NK-92 (cell line): ENCODE data around the gene CADM2.

Experiments used
- DNase-seq: peaks from one replicate; lab custom pipeline; 2025; ENCODE audit not compliant: unreplicated experiment; lab: John Stamatoyannopoulos, UW

Gene CADM2

GRCh38 chr3:85304360-85304964 lies 345.7 kb downstream of the CADM2 start:
- no peak for DNase-seq

- DNase-seq = no peak
Measured at GRCh38 chr3:85312331-85312730, 353.5 kb downstream of the CADM2 start.

- no peak for DNase-seq
Measured at GRCh38 chr3:85313380-85313779, 354.6 kb downstream of the CADM2 start.

GRCh38 chr3:85316252-85316651 lies 357.5 kb downstream of the CADM2 start:
- no peak for DNase-seq

- DNase-seq = no peak
Measured at GRCh38 chr3:85321892-85322291, 363.1 kb downstream of the CADM2 start.

GRCh38 chr3:85330071-85330470 lies 371.3 kb downstream of the CADM2 start:
- no peak for DNase-seq

GRCh38 chr3:85337895-85338294 lies 379.1 kb downstream of the CADM2 start:
- no peak for DNase-seq

- DNase-seq = no peak
Measured at GRCh38 chr3:85342915-85343314, 384.1 kb downstream of the CADM2 start.

- DNase-seq = no peak
Measured at GRCh38 chr3:85355572-85355971, 396.8 kb downstream of the CADM2 start.

- no peak for DNase-seq
Measured at GRCh38 chr3:85360742-85361387, 402.1 kb downstream of the CADM2 start.

GRCh38 chr3:85364296-85364909 lies 405.6 kb downstream of the CADM2 start:
- no peak for DNase-seq

GRCh38 chr3:85370341-85370740 lies 411.6 kb downstream of the CADM2 start:
- no peak for DNase-seq

GRCh38 chr3:85376131-85376530 lies 417.3 kb downstream of the CADM2 start:
- DNase-seq = no peak

GRCh38 chr3:85377115-85377514 lies 418.3 kb downstream of the CADM2 start:
- no peak for DNase-seq

GRCh38 chr3:85384372-85384771 lies 425.6 kb downstream of the CADM2 start:
- no peak for DNase-seq

- no peak for DNase-seq
Measured at GRCh38 chr3:85387913-85388505, 429.2 kb downstream of the CADM2 start.

- no peak for DNase-seq
Measured at GRCh38 chr3:85394424-85394823, 435.6 kb downstream of the CADM2 start.

GRCh38 chr3:85397434-85397833 lies 438.6 kb downstream of the CADM2 start:
- no peak for DNase-seq

- DNase-seq = no peak
Measured at GRCh38 chr3:85426121-85426520, 467.3 kb downstream of the CADM2 start.

- DNase-seq = no peak
Measured at GRCh38 chr3:85427467-85427866, 468.7 kb downstream of the CADM2 start.

GRCh38 chr3:85432081-85432480 lies 473.3 kb downstream of the CADM2 start:
- DNase-seq = no peak

- DNase-seq = no peak
Measured at GRCh38 chr3:85433319-85433718, 474.5 kb downstream of the CADM2 start.
